HepG2 (cell line): ENCODE data around the gene TOX2. TPM values are rescaled to one million over a fixed set of nuclear protein-coding genes. Genes with fewer than 3 reads are reported as not detected.

Experiments
- MEF2D ChIP-seq: sonication (generic); formaldehyde crosslinking; IDR thresholded peaks from 2 replicates; pipeline ENCODE4 v1.5.1; 2020; ENCODE audit warnings: mild to moderate bottlenecking, missing genetic modification reagents
- MEIS2 ChIP-seq: sonication (generic); formaldehyde crosslinking; IDR thresholded peaks from 2 replicates; pipeline ENCODE4 v1.9.0; 2021; ENCODE audit warnings: mild to moderate bottlenecking, missing genetic modification reagents
- PHF5A ChIP-seq: IDR thresholded peaks from one replicate; pipeline ENCODE4 v1.6.1; 2018; ENCODE audit warnings: low read depth, missing genetic modification reagents; ENCODE audit not compliant: unreplicated experiment
- RBFOX2 ChIP-seq: fragments of 200-400 bp; formaldehyde crosslinking; IDR thresholded peaks from 2 replicates; pipeline ENCODE4 v1.6.1; 2017; ENCODE audit warnings: low read depth, mild to moderate bottlenecking, low read length
- SATB2 ChIP-seq: sonication (generic); formaldehyde crosslinking; IDR thresholded peaks from 2 replicates; pipeline ENCODE4 v1.5.0; 2020; ENCODE audit warnings: missing genetic modification reagents
- SIN3A ChIP-seq: IDR thresholded peaks from 2 replicates; pipeline ENCODE4 v1.6.1; 2011; ENCODE audit warnings: low read depth, mild to moderate bottlenecking, control low read depth, low read length, borderline replicate concordance
- STAG1 ChIP-seq: sonication (generic); formaldehyde crosslinking; IDR thresholded peaks from 2 replicates; pipeline ENCODE4 v1.4.0; 2020; ENCODE audit warnings: missing genetic modification reagents
- ZKSCAN1 ChIP-seq: fragments of 150-350 bp; IDR thresholded peaks from 2 replicates; pipeline ENCODE4 v1.6.1; 2014; ENCODE audit warnings: low read length
- ZMAT3 ChIP-seq: sonication (generic); formaldehyde crosslinking; conservative IDR thresholded peaks from 2 replicates; pipeline ENCODE4 v1.7.0; 2021; ENCODE audit warnings: missing genetic modification reagents
- ZNF225 ChIP-seq: sonication (generic); formaldehyde crosslinking; IDR thresholded peaks from 2 replicates; pipeline ENCODE4 v1.4.0; 2020; ENCODE audit warnings: mild to moderate bottlenecking, missing genetic modification reagents
- ZNF33A ChIP-seq: sonication (generic); formaldehyde crosslinking; IDR thresholded peaks from 2 replicates; pipeline ENCODE4 v1.5.1; 2020; ENCODE audit warnings: missing genetic modification reagents, mild to moderate bottlenecking, moderate library complexity, borderline replicate concordance
- ZNF572 ChIP-seq: sonication (generic); formaldehyde crosslinking; IDR thresholded peaks from 2 replicates; pipeline ENCODE4 v1.5.1; 2020; ENCODE audit warnings: mild to moderate bottlenecking, missing genetic modification reagents
- ZNF720 ChIP-seq: sonication (generic); formaldehyde crosslinking; IDR thresholded peaks from 2 replicates; pipeline ENCODE4 v1.4.0; 2020; ENCODE audit warnings: missing genetic modification reagents
- polyA plus RNA-seq, 8 experiments: library from polyadenylated mRNA; depleted of rRNA in 3 of 8; stranded (reverse) in 7 of 8; unstranded in 1 of 8; fragments of >200 nt; fragmentation: Illumina TruSeq in 4 of 8; extraction: Trizol in 4 of 8; gene quantifications; 2 replicates each; pipeline versions ENCODE4 v1.2.1 to v1.2.3, GENCODE V29; 2011 to 2016; ENCODE audit warnings: low read depth in 4 of 8, missing spikeins in 1 of 8, mixed read lengths in 1 of 8; ENCODE audit not compliant: insufficient read depth in 1 of 8
- total RNA-seq, 5 experiments: library from RNA; depleted of rRNA; stranded (reverse); fragments of >200 nt; fragmentation: Illumina TruSeq; extraction: Trizol; gene quantifications; 2 replicates each; pipeline ENCODE4 v1.2.3, GENCODE V29; 2016; ENCODE audit warnings: low read depth in 1 of 5
- TF ChIP-seq, protein P1 (sequence below): sonication (generic); formaldehyde crosslinking; IDR thresholded peaks from 2 replicates; pipeline ENCODE4 v1.4.0; 2020; ENCODE audit warnings: missing genetic modification reagents
- TF ChIP-seq, protein P2 (sequence below): sonication (generic); formaldehyde crosslinking; IDR thresholded peaks from 2 replicates; pipeline ENCODE4 v1.5.0; 2020; ENCODE audit warnings: mild to moderate bottlenecking, low read depth, missing genetic modification reagents, borderline replicate concordance

The TOX2 gene
- total and polyA plus RNA-seq, 2 of the 13 experiments (the other 11 are each of a cell fraction or from before 2014, with no cell fraction given): not detected

DNA sequence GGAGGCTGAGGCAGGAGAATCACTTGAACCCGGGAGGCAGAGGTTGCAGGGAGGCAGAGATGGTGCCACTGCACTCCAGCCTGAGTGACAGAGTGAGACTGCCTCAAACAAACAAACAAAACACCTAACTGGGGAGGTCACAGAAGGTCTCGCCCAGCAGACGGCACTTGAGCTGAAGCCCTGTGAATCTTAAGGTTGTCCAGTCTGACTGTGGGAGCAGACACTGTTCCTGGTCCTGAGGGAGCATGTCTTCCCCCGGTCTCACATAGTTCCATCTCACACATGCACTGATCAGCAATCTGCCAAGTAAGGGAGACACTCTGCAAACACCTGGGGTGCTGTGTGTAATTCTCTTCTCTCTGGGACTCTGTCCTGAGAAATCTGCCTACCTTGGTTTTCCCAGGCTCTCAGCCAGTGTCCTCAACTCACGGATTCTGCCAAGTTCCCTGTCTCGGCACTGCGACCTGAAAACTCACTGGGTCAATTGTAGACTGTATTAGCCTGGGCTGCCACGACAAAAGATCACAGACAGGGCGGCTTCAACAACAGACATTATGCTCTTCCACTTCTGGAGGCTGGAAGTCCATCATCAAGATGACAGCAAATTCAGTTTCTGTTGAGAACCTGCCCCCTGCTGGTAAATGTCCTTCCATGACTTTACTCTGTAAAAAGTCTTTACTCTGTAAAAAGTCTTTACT lies 178.0 kb downstream of the TOX2 start (continued):
- TF ChIP-seq, protein P1, sequence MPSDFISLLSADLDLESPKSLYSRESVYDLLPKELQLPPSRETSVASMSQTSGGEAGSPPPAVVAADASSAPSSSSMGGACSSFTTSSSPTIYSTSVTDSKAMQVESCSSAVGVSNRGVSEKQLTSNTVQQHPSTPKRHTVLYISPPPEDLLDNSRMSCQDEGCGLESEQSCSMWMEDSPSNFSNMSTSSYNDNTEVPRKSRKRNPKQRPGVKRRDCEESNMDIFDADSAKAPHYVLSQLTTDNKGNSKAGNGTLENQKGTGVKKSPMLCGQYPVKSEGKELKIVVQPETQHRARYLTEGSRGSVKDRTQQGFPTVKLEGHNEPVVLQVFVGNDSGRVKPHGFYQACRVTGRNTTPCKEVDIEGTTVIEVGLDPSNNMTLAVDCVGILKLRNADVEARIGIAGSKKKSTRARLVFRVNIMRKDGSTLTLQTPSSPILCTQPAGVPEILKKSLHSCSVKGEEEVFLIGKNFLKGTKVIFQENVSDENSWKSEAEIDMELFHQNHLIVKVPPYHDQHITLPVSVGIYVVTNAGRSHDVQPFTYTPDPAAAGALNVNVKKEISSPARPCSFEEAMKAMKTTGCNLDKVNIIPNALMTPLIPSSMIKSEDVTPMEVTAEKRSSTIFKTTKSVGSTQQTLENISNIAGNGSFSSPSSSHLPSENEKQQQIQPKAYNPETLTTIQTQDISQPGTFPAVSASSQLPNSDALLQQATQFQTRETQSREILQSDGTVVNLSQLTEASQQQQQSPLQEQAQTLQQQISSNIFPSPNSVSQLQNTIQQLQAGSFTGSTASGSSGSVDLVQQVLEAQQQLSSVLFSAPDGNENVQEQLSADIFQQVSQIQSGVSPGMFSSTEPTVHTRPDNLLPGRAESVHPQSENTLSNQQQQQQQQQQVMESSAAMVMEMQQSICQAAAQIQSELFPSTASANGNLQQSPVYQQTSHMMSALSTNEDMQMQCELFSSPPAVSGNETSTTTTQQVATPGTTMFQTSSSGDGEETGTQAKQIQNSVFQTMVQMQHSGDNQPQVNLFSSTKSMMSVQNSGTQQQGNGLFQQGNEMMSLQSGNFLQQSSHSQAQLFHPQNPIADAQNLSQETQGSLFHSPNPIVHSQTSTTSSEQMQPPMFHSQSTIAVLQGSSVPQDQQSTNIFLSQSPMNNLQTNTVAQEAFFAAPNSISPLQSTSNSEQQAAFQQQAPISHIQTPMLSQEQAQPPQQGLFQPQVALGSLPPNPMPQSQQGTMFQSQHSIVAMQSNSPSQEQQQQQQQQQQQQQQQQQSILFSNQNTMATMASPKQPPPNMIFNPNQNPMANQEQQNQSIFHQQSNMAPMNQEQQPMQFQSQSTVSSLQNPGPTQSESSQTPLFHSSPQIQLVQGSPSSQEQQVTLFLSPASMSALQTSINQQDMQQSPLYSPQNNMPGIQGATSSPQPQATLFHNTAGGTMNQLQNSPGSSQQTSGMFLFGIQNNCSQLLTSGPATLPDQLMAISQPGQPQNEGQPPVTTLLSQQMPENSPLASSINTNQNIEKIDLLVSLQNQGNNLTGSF (CRISPR knock-in tag): no peak
- TF ChIP-seq SATB2 (no peak), ZNF720 (CRISPR knock-in tag) (no peak), ZMAT3 (CRISPR knock-in tag) (no peak), ZNF572 (CRISPR knock-in tag) (peak; percentile 28; the same call in 1 of the 2 replicates), RBFOX2 (no peak), STAG1 (CRISPR knock-in tag) (peak; percentile 47), ZNF225 (CRISPR knock-in tag) (no peak), SIN3A (no peak), MEIS2 (CRISPR knock-in tag) (no peak), MEF2D (CRISPR knock-in tag) (no peak), ZKSCAN1 (no peak), PHF5A (no peak), ZNF33A (CRISPR knock-in tag) (no peak)
- TF ChIP-seq, protein P2, sequence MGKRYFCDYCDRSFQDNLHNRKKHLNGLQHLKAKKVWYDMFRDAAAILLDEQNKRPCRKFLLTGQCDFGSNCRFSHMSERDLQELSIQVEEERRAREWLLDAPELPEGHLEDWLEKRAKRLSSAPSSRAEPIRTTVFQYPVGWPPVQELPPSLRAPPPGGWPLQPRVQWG (CRISPR knock-in tag): no peak
- TF ChIP-seq, all 625 proteins: peak for 8
